CD4-positive, alpha-beta T cell treated with Interleukin-21 for 1 hour (primary cell): Measurements from ENCODE around the gene VMAC.

Source experiments
- DNase-seq: peaks from one replicate; pipeline ENCODE4 v3.0.0-alpha.2; 2020

VMAC gene

GRCh38 chr19:5907241-5907640 is 2.6 kb downstream of the VMAC start:
- DNase-seq: no peak

GRCh38 chr19:5908773-5909442 is 4.2 kb downstream of the VMAC start:
- DNase-seq: no peak

GRCh38 chr19:5910638-5910907 is 5.9 kb downstream of the VMAC start:
- DNase-seq: no peak

GRCh38 chr19:5911366-5911765 is 6.7 kb downstream of the VMAC start:
- no peak for DNase-seq

GRCh38 chr19:5913739-5914357 is 9.2 kb downstream of the VMAC start, which contains the start of gene CAPS:
Gene CAPS, plus strand, starts transcription at chr19:5914254. Its CDS starts 153 bp downstream, at chr19:5914407.
- DNase-seq: no peak

- DNase-seq: no peak
These were observed 9.7 kb downstream of the VMAC start for GRCh38 chr19:5914358-5914774.

GRCh38 chr19:5914946-5915781 is 10.5 kb downstream of the VMAC start:
- DNase-seq: no peak

- no peak for DNase-seq
These were observed 11.1 kb downstream of the VMAC start for GRCh38 chr19:5915782-5916165.

- no peak for DNase-seq
These were observed 11.6 kb downstream of the VMAC start for GRCh38 chr19:5916181-5916708.

GRCh38 chr19:5917431-5918107 is 12.9 kb downstream of the VMAC start:
- no peak for DNase-seq

- no peak for DNase-seq
These were observed 13.9 kb downstream of the VMAC start for GRCh38 chr19:5918463-5919079.

GRCh38 chr19:5921516-5922160 is 17.0 kb downstream of the VMAC start:
- no peak for DNase-seq

- DNase-seq: no peak
These were observed 17.5 kb downstream of the VMAC start for GRCh38 chr19:5922161-5922545.

GRCh38 chr19:5923356-5923755 is 18.7 kb downstream of the VMAC start:
- DNase-seq: no peak

- no peak for DNase-seq
These were observed 21.3 kb downstream of the VMAC start for GRCh38 chr19:5925830-5926427.

- no peak for DNase-seq
These were observed 22.2 kb downstream of the VMAC start for GRCh38 chr19:5926641-5927440.

GRCh38 chr19:5927441-5927821 is 22.8 kb downstream of the VMAC start:
- no peak for DNase-seq

- DNase-seq: no peak
These were observed 24.5 kb downstream of the VMAC start for GRCh38 chr19:5929179-5929578.

- DNase-seq: no peak
These were observed 25.0 kb downstream of the VMAC start for GRCh38 chr19:5929625-5930024.

- no peak for DNase-seq
These were observed 26.6 kb downstream of the VMAC start for GRCh38 chr19:5931251-5931650.

GRCh38 chr19:5932146-5932545 is 27.5 kb downstream of the VMAC start:
- no peak for DNase-seq
